Spinal cord (tissue), 10 donors: ENCODE data around the gene ACACB. TPM values are rescaled to one million over a fixed set of nuclear protein-coding genes. Genes with fewer than 3 reads are reported as not detected.

ENCODE experiments used
- DNase-seq, 6 donors: peaks; one replicate each; pipeline versions ENCODE4 v3.0.0 to v3.0.0-alpha.2; 2013 to 2015; ENCODE audit warnings: low spot score in 6 of 6, low read depth in 4 of 6
- H3K27ac ChIP-seq: one replicate; pipeline ENCODE4 v1.5.1; 2013; ENCODE audit warnings: low read depth, low read length, control low read depth
- H3K27me3 ChIP-seq: one replicate; pipeline ENCODE4 v1.6.1; 2013; ENCODE audit warnings: low read length; ENCODE audit not compliant: control insufficient read depth, insufficient read depth
- H3K36me3 ChIP-seq: one replicate; pipeline ENCODE4 v1.6.1; 2013; ENCODE audit warnings: low read length; ENCODE audit not compliant: control insufficient read depth, insufficient read depth
- H3K4me1 ChIP-seq: one replicate; pipeline ENCODE4 v1.6.1; 2013; ENCODE audit warnings: low read length; ENCODE audit not compliant: control insufficient read depth, insufficient read depth
- H3K4me3 ChIP-seq: one replicate; pipeline ENCODE4 v1.5.1; 2013; ENCODE audit warnings: low read depth, low read length, control low read depth
- H3K9me3 ChIP-seq: one replicate; pipeline ENCODE4 v1.6.1; 2013; ENCODE audit warnings: low read length; ENCODE audit not compliant: control insufficient read depth, insufficient read depth
- WGBS: methylation state at CpG from one replicate; pipeline ENCODE4 v1.1.5; 2013; ENCODE audit warnings: missing lambda C conversion rate; ENCODE audit not compliant: insufficient coverage; 5-methylcytosine and 5-hydroxymethylcytosine counted together
- polyA plus RNA-seq, 2 donors: library from polyadenylated mRNA; unstranded; fragments of 120-200 nt; gene quantifications; one replicate each; pipeline ENCODE4 v1.2.1, GENCODE V29; 2013; ENCODE audit not compliant: insufficient read length in 2 of 2
- total RNA-seq, 2 donors: library from RNA; depleted of rRNA in 1 of 2; stranded (reverse); fragments of 120-200 nt in 1 of 2; fragments of >200 nt in 1 of 2; gene quantifications; one replicate each; pipeline versions ENCODE4 v1.2.3 to v1.2.4, GENCODE V29; 2013 to 2014
- donor health status: healthy.

ACACB gene
- total and polyA plus RNA-seq, 4 donors, result 8.3 to 18.6 (median 14.3) TPM

DNA sequence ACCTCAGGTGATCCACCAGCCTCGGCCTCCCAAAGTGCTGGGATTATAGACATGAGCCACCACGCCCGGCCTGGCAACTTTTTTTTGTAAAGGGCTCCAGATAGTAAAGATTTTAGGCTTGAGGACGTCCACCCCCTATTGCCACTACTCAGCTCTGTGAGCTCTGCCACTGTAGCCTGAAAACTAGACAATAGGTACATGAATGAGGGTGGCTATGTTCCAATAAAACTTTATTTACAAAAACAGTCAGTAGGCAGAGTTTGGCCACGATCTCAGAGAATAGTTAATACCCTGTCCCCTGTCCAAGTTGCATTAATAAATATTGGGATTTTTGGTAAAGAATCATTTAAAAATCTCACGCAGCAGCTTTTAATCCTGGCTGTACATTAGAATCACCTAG is 102.6 kb downstream of the ACACB start:
- H3K27me3 ChIP-seq, result no peaks in the 10 kb centered on the region
- DNase-seq, result no peak
- H3K27ac ChIP-seq, result no peak overlapping the region
- no peaks in the 10 kb centered on the region for H3K9me3 ChIP-seq
- WGBS, result 100% methylated on average over 1 of the region's 6 CpGs
- H3K4me3 ChIP-seq, result no peak overlapping the region
- H3K4me1 ChIP-seq, result no peaks in the 10 kb centered on the region
- peaks cover 10% of the 10 kb centered on the region for H3K36me3 ChIP-seq

DNA sequence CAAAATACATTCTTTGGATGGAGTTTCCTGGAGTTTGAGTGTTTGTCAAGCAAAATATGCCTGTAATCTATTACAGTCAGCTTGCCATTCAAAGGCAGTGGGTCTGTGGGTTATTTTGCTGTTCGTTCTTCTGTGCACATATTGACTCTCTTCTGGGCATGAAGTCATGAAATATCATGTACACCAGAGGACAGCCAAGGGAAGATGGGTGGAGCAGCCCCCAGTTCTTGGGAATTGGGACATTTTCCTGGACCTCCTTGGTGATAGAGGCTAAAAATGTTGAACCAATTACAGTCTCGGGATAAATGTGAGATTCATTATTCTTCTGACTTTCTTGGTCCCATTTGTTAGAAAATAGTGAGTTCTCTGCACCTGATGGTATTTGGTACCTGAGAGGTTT is 103.6 kb downstream of the ACACB start:
- no peaks in the 10 kb centered on the region for H3K9me3 ChIP-seq
- no peak for DNase-seq
- no peak overlapping the region for H3K27ac ChIP-seq
- no peaks in the 10 kb centered on the region for H3K27me3 ChIP-seq
- no peak overlapping the region for H3K4me3 ChIP-seq
- peaks cover 10% of the 10 kb centered on the region for H3K36me3 ChIP-seq
- H3K4me1 ChIP-seq, result no peaks in the 10 kb centered on the region
- WGBS, result 89% methylated on average over 2 of the region's 2 CpGs

DNA sequence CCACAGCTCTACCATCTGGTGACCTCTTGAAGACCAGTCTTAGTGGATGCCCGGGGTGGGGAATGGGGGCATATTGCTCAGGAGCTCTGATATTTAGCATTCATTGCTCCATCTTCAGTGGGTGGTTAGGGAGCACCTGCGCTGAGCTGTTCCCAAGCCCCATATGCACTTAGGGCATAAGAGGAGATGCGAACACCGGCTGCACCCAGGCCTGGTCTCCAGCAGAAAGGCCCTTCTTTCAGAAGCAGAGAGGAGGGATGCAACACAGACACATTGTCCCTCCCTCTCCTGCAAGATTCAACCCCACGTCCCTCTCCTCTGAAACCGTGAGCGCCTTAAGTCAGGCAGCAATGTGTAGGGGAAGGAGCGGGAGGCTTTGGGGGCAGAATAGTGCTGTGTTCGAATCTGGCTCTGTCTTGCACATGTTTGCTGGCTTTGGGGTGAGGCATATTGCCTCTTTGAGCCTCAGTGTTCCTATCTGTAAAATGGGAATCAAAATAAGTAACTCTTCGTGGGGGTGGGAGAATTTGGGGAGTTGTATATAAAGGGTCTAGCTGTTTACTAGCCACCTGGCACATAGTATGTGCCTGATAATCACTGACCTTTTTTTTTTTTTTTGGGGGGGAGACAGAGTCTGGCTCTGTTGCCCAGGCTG is 105.0 kb downstream of the ACACB start:
- no peak for DNase-seq
- H3K27me3 ChIP-seq, result no peaks in the 10 kb centered on the region
- no peak overlapping the region for H3K27ac ChIP-seq
- no peak overlapping the region for H3K4me3 ChIP-seq
- H3K9me3 ChIP-seq, result no peaks in the 10 kb centered on the region
- 94% methylated on average over 4 of the region's 10 CpGs for WGBS
- H3K36me3 ChIP-seq, result peaks cover 10% of the 10 kb centered on the region
- no peaks in the 10 kb centered on the region for H3K4me1 ChIP-seq

DNA sequence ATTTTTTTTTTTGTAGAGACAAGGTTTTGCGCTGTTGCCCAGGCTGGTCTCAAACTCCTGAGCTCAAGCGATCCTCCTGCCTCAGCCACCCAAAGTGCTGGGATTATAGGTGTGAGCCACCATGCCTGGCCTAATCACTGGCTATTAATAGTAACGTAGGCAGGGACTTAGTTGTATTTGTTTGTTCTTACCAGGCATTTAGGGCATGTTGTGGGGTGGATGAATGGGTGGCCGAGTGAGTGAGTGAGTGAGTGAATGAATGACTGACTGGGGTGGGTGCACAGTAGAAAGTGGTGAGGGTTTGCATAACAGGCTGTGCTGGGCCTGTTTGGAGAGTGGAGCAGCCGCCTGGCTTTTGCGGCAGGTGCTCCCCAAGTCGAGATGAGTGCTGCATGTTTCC is 105.7 kb downstream of the ACACB start:
- Histone ChIP-seq H3K9me3 (no peaks in the 10 kb centered on the region), H3K27ac (no peak overlapping the region), H3K27me3 (no peaks in the 10 kb centered on the region), H3K36me3 (peaks cover 11% of the 10 kb centered on the region), H3K4me1 (no peaks in the 10 kb centered on the region), H3K4me3 (no peak overlapping the region)
- DNase-seq, result no peak
- WGBS, result 90% methylated on average over 7 of the region's 7 CpGs

DNA sequence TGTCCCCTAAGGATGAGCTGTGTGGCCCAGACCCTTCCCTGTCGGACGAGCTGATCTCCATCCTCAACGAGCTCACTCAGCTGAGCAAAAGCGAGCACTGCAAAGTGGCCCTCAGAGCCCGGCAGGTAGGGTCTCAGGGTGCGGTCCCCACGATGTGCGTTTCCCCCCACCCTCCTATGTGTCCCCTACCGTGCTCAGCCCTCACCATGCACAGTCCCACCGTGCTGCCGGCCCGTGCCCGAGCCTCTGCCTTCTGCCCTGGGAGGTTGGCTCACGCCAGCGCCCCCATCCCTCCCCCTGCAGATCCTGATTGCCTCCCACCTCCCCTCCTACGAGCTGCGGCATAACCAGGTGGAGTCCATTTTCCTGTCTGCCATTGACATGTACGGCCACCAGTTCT is 106.1 kb downstream of the ACACB start:
- no peak overlapping the region for H3K27ac ChIP-seq
- H3K36me3 ChIP-seq, result peaks cover 15% of the 10 kb centered on the region
- no peaks in the 10 kb centered on the region for H3K4me1 ChIP-seq
- no peak for DNase-seq
- H3K9me3 ChIP-seq, result no peaks in the 10 kb centered on the region
- no peaks in the 10 kb centered on the region for H3K27me3 ChIP-seq
- H3K4me3 ChIP-seq, result no peak overlapping the region
- WGBS, result 81% methylated on average over 18 of the region's 18 CpGs

DNA sequence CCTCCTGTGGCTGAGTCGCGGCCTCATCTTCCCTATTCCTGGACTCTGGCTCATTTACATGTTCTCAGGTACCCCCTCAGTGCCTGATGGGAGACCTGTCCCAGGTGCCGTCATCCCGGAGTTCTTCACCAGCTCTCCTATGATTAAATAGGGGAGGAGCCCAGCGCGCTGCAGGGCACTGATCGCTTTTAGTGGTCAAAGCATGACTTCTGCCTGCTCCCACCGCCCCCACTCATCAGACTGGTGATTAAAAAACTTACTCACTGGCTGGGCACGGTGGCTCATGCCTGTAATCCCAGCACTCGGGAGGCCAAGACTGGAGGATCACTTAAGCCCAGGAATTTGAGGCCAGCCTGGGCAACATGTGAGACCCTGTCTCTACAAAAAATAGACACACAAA is 106.8 kb downstream of the ACACB start:
- Histone ChIP-seq H3K36me3 (peaks cover 15% of the 10 kb centered on the region), H3K4me3 (no peak overlapping the region), H3K9me3 (no peaks in the 10 kb centered on the region), H3K27me3 (no peaks in the 10 kb centered on the region), H3K4me1 (no peaks in the 10 kb centered on the region), H3K27ac (no peak overlapping the region)
- no peak for DNase-seq
- 91% methylated on average over 10 of the region's 10 CpGs for WGBS

DNA sequence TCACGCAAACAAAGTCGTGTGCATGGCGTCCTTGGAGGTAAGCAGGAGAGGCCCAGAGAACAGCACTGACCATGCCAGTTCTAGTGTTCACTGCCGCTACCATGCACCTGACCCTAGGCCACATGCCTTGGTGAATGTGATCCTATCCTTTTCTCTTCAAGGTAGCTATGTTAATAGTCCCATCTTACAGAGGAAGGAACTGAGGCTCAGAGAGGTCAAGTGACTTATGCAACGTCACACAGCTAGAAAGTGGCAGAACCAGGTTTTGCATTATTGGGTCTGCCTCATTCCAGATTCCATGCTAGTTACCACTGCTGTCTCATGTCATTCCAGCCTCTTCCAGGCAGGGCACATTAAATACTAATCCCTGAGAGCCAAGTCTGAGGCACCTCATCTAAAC is 107.5 kb downstream of the ACACB start:
- Histone ChIP-seq H3K4me1 (no peaks in the 10 kb centered on the region), H3K4me3 (no peak overlapping the region), H3K27ac (no peak overlapping the region), H3K9me3 (no peaks in the 10 kb centered on the region), H3K36me3 (peaks cover 15% of the 10 kb centered on the region), H3K27me3 (no peaks in the 10 kb centered on the region)
- WGBS, result 100% methylated on average over 5 of the region's 5 CpGs
- no peak for DNase-seq

DNA sequence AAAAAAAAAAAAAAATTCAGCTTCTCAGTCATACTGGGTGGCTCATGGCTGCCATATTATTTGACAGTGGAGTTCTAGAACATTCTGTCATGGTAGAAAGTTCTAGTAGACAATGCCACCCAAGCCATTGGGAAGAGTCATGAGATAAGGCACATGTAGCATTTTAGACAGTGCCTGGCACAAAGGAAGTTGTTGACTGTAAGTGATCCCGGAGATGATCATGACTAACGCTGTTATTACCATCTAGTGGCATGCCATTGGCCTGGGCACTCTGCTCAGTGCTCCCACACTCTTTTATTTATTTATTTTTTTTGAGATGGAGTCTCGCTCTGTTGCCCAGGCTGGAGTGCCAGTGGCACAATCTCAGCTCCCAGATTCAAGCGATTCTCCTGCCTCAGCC is 112.3 kb downstream of the ACACB start:
- Histone ChIP-seq H3K27ac (no peak overlapping the region), H3K36me3 (peaks cover 11% of the 10 kb centered on the region)
- WGBS, result 100% methylated on average over 3 of the region's 4 CpGs

DNA sequence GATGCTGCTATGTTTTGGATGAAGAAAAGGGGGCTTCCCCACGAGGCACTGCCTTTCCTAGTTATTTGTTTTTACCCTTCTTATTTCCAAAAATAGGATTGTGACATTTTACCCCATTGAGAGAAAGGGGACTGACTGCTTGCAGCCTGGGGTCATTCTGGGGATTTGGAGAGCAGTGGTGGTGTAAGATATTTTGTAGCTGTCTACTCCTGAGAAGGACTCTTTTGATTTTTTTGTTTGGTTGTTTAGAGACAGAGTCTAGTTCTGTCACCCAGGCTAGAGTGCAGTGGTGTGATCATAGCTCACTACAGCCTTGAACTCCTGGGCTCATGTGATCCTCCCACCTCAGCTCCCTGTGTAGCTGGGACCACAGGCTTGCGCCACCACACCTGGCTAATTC is 113.8 kb downstream of the ACACB start:
- Histone ChIP-seq H3K36me3 (peaks cover 11% of the 10 kb centered on the region), H3K9me3 (no peaks in the 10 kb centered on the region), H3K27ac (no peak overlapping the region)

More for the DNA sequence above, 112.3 kb downstream of the ACACB start:
- no peaks in the 10 kb centered on the region for H3K4me1 ChIP-seq
- H3K4me3 ChIP-seq, result no peak overlapping the region
- no peaks in the 10 kb centered on the region for H3K9me3 ChIP-seq
- H3K27me3 ChIP-seq, result no peaks in the 10 kb centered on the region
- no peak for DNase-seq

DNA sequence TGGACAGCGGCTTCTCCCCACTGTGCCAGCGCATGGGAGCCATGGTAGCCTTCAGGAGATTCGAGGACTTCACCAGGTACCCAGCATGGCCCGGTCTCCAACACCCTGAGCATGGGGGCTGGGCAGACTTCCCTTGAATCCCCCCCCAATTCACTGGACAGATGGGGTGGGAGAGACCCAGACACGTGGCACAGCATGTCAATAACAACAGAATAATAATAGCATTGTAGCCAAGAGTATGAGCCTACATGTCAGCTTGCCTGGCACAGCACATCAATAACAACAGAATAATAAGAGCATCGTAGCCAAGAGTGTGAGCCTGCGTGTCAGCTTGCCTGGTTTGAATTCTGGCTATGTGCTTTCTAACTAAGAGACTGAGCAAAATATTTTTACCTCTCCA is 116.3 kb downstream of the ACACB start:
- H3K9me3 ChIP-seq, result no peaks in the 10 kb centered on the region
- H3K27me3 ChIP-seq, result no peaks in the 10 kb centered on the region
- H3K36me3 ChIP-seq, result peaks cover 14% of the 10 kb centered on the region
- WGBS, result 94% methylated on average over 3 of the region's 7 CpGs
- no peak overlapping the region for H3K4me3 ChIP-seq
- H3K4me1 ChIP-seq, result no peaks in the 10 kb centered on the region
- DNase-seq, result peak in 2 of 6 donors; percentile 7 to 24
- H3K27ac ChIP-seq, result no peak overlapping the region

More for the DNA sequence above, 113.8 kb downstream of the ACACB start:
- 100% methylated on average over 1 of the region's 2 CpGs for WGBS
- H3K4me1 ChIP-seq, result no peaks in the 10 kb centered on the region
- no peak overlapping the region for H3K4me3 ChIP-seq
- no peak for DNase-seq
- no peaks in the 10 kb centered on the region for H3K27me3 ChIP-seq
